ENCODE data around the gene CYTH3.

DNA sequence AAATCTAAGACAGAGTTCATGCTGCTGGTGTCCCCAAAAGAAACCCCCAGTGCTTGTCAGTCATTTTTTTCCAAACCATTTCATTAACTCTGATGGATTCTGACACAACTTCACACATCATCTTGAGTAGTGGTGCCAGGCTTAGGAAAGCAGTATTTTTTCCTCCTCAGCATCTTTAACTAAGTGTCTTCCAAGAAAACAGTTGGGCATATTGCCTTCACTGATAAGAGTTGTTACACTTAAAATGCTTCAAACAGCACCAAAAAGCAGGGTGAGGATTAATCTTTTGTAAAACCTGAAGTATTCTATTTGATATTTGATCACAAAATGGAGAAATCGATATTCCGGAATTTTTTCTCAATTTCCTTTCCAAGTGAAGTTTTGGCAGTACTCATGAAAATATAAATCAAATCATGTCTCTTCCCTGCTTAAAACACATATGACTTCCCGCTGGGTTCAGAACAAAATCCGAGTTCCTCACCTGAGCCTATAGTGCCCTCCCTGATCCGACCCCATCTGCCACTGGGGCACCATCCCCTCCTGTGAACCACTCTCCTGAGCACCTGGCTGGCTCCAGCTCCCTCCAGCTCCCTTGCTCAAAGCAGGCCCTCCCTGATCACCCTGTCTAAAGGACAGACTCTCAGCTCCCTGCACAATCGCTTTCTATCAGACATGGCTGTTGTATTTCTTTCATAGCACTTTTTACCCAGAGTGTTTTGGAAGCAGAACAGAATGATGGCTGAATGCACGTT, 61.6 kb downstream of the CYTH3 start:
- TF ChIP-seq CTCF (CRISPR knock-in tag; IDR thresholded peaks at IDR 0.05) (no peak), EEA1 (CRISPR knock-in tag; IDR thresholded peaks at IDR 0.05; ENCODE audit: borderline replicate concordance) (no peak), ZSCAN25 (CRISPR knock-in tag; IDR thresholded peaks at IDR 0.05) (no peak), RFX5 (IDR thresholded peaks at IDR 0.05; ENCODE audit: low read depth, low read length) (no peak)
- TF ChIP-seq, protein P1, sequence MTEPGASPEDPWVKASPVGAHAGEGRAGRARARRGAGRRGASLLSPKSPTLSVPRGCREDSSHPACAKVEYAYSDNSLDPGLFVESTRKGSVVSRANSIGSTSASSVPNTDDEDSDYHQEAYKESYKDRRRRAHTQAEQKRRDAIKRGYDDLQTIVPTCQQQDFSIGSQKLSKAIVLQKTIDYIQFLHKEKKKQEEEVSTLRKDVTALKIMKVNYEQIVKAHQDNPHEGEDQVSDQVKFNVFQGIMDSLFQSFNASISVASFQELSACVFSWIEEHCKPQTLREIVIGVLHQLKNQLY (CRISPR knock-in tag; IDR thresholded peaks at IDR 0.05) = no peak
